Endothelial cell (in vitro differentiated cells): ENCODE data around the gene ELOVL5. TPM values are rescaled to one million over a fixed set of nuclear protein-coding genes. Genes with fewer than 3 reads are reported as not detected.
"Not testable (repeated sequence)": the region's sequence is repeated elsewhere in the genome, so short reads cannot be mapped to it uniquely, and the experiment has no call there.

ENCODE experiments used
- DNase-seq: peaks from one replicate; pipeline ENCODE4 v3.0.0; 2021; ENCODE audit warnings: low spot score
- H3K27ac Mint-ChIP-seq: one replicate; pipeline ENCODE4 v1.8.0; 2021; ENCODE audit warnings: mixed read lengths, inconsistent platforms; ENCODE audit not compliant: unreplicated experiment
- H3K27me3 Mint-ChIP-seq: one replicate; pipeline ENCODE4 v1.8.0; 2021; ENCODE audit warnings: mild to moderate bottlenecking, moderate library complexity, mixed read lengths, inconsistent platforms; ENCODE audit not compliant: unreplicated experiment
- H3K36me3 Mint-ChIP-seq: one replicate; pipeline ENCODE4 v1.8.0; 2021; ENCODE audit warnings: mild to moderate bottlenecking, low read depth, mixed read lengths, inconsistent platforms; ENCODE audit not compliant: unreplicated experiment
- H3K4me1 Mint-ChIP-seq: one replicate; pipeline ENCODE4 v1.8.0; 2021; ENCODE audit warnings: mild to moderate bottlenecking, mixed read lengths, inconsistent platforms; ENCODE audit not compliant: unreplicated experiment
- H3K4me3 Mint-ChIP-seq: one replicate; pipeline ENCODE4 v1.8.0; 2021; ENCODE audit warnings: mild to moderate bottlenecking, mixed read lengths, inconsistent platforms; ENCODE audit not compliant: unreplicated experiment
- H3K9me3 Mint-ChIP-seq: one replicate; pipeline ENCODE4 v1.8.0; 2021; ENCODE audit warnings: mixed read lengths, inconsistent platforms; ENCODE audit not compliant: unreplicated experiment
- CTCF ChIP-seq: fragments of 200-600 bp; sonication (generic); IDR thresholded peaks from one replicate; pipeline ENCODE4 v1.5.0; 2021; ENCODE audit warnings: antibody characterized with exemption; ENCODE audit not compliant: unreplicated experiment
- total RNA-seq: library from RNA; stranded (reverse); fragmentation: NEBNext Ultra II Directional; extraction: Animal tissue kit (Norgen Biotek cat#: 25700); gene quantifications from one replicate; pipeline ENCODE4 v1.2.1, GENCODE V29; 2021; ENCODE audit not compliant: unreplicated experiment

ELOVL5 gene
- total RNA-seq, 1 donor from 2014 or later: 163 TPM

- no peak overlapping the region for H3K4me3 Mint-ChIP-seq
- H3K9me3 Mint-ChIP-seq: no peaks in the 10 kb centered on the region
- no peaks in the 10 kb centered on the region for H3K4me1 Mint-ChIP-seq
- no peaks in the 10 kb centered on the region for H3K27me3 Mint-ChIP-seq
- H3K36me3 Mint-ChIP-seq: no peaks in the 10 kb centered on the region
- no peak for TF ChIP-seq CTCF
- H3K27ac Mint-ChIP-seq: no peak overlapping the region
- no peak for DNase-seq
Measured at GRCh38 chr6:53391170-53391569, 42.4 kb upstream of the ELOVL5 start.

- H3K27ac Mint-ChIP-seq: no peak overlapping the region
- no peak for TF ChIP-seq CTCF
- no peaks in the 10 kb centered on the region for H3K4me1 Mint-ChIP-seq
- no peak overlapping the region for H3K4me3 Mint-ChIP-seq
- no peak for DNase-seq
- no peaks in the 10 kb centered on the region for H3K27me3 Mint-ChIP-seq
- no peaks in the 10 kb centered on the region for H3K36me3 Mint-ChIP-seq
- no peaks in the 10 kb centered on the region for H3K9me3 Mint-ChIP-seq
Measured at GRCh38 chr6:53390010-53390409, 41.3 kb upstream of the ELOVL5 start.

- DNase-seq, H3K36me3 Mint-ChIP-seq, H3K4me1 Mint-ChIP-seq, H3K27me3 Mint-ChIP-seq, H3K9me3 Mint-ChIP-seq, H3K27ac Mint-ChIP-seq, H3K4me3 Mint-ChIP-seq: not testable (repeated sequence)
Measured at GRCh38 chr6:53388615-53389014, 39.9 kb upstream of the ELOVL5 start.

- no peak for TF ChIP-seq CTCF
- Mint-ChIP-seq H3K4me1 (no peaks in the 10 kb centered on the region), H3K4me3 (no peak overlapping the region), H3K27me3 (no peaks in the 10 kb centered on the region), H3K9me3 (no peaks in the 10 kb centered on the region), H3K36me3 (no peaks in the 10 kb centered on the region), H3K27ac (no peak overlapping the region)
- DNase-seq: no peak
Measured at GRCh38 chr6:53382421-53382820, 33.7 kb upstream of the ELOVL5 start.

- Mint-ChIP-seq H3K4me1 (no peaks in the 10 kb centered on the region), H3K27ac (no peak overlapping the region), H3K4me3 (no peak overlapping the region), H3K27me3 (no peaks in the 10 kb centered on the region), H3K36me3 (no peaks in the 10 kb centered on the region), H3K9me3 (no peaks in the 10 kb centered on the region)
- TF ChIP-seq CTCF: no peak
- no peak for DNase-seq
Measured at GRCh38 chr6:53378208-53378607, 29.5 kb upstream of the ELOVL5 start.

GRCh38 chr6:53377793-53378192, 29.0 kb upstream of the ELOVL5 start:
- Mint-ChIP-seq H3K27ac (no peak overlapping the region), H3K4me1 (no peaks in the 10 kb centered on the region)
- TF ChIP-seq CTCF: no peak

More at GRCh38 chr6:53377793-53378192, 29.0 kb upstream of the ELOVL5 start:
- Mint-ChIP-seq H3K27me3 (no peaks in the 10 kb centered on the region), H3K4me3 (no peak overlapping the region), H3K36me3 (no peaks in the 10 kb centered on the region), H3K9me3 (no peaks in the 10 kb centered on the region)
- no peak for DNase-seq
